ENCODE results near the gene PHOX2B. TPM values are rescaled to one million over a fixed set of nuclear protein-coding genes. Genes with fewer than 3 reads are reported as not detected.

Gene PHOX2B
- total and polyA plus RNA-seq, 2 of the 8 experiments (the other 6 are each of a cell fraction or from before 2014, with no cell fraction given): not detected

- no peak for TF ChIP-seq CTBP2 (IDR thresholded peaks at IDR 0.05; ENCODE audit: borderline replicate concordance, insufficient read depth, insufficient read length, low read length)
- no peak for TF ChIP-seq POLR2A (IDR thresholded peaks at IDR 0.05; ENCODE audit: control extremely low read depth in 1 of 2, low read depth in 2 of 2, low read length in 2 of 2)
- no peak for TF ChIP-seq NRF1 (IDR thresholded peaks at IDR 0.05; ENCODE audit: low read depth, low read length)
- no peak for TF ChIP-seq HDAC6 (IDR thresholded peaks at IDR 0.05; ENCODE audit: low read depth, low read length)
- no peak for TF ChIP-seq MAFK (IDR thresholded peaks at IDR 0.05; ENCODE audit: low read depth, low read length)
Observed at GRCh38 chr4:41731569-41732126, 16.9 kb downstream of the PHOX2B start (continued).
